DND-41 (cell line): Measurements from ENCODE around the gene OSBP2.

Experiments
- ATAC-seq: fragments of 200-7000 bp; cut with Tn5 transposase; 3 replicates; pipeline ENCODE4 v1.9.1; 2021; ENCODE audit warnings: low read depth; ENCODE audit not compliant: insufficient read depth
- DNase-seq: peaks from one replicate; pipeline ENCODE4 v3.0.0-alpha.2; 2020
- H2AFZ ChIP-seq: 2 replicates; pipeline ENCODE4 v1.6.0; 2012; ENCODE audit warnings: low read depth, low read length
- H3K27ac ChIP-seq: 2 replicates; pipeline ENCODE4 v1.5.1; 2012; ENCODE audit warnings: low read length, inconsistent platforms
- H3K27me3 ChIP-seq: fragments of 200-600 bp; sonication (generic); 2 replicates; pipeline ENCODE4 v1.6.0; 2012; ENCODE audit warnings: low read length, mild to moderate bottlenecking, inconsistent platforms; ENCODE audit not compliant: insufficient read depth, poor library complexity
- H3K36me3 ChIP-seq: 2 replicates; pipeline ENCODE4 v1.5.1; 2012; ENCODE audit warnings: low read length, inconsistent platforms; ENCODE audit not compliant: insufficient read depth
- H3K4me1 ChIP-seq: 2 replicates; pipeline ENCODE4 v1.5.1; 2012; ENCODE audit warnings: mild to moderate bottlenecking, low read length; ENCODE audit not compliant: insufficient read depth
- H3K4me2 ChIP-seq: 2 replicates; pipeline ENCODE4 v1.6.0; 2012; ENCODE audit warnings: mild to moderate bottlenecking, moderate library complexity, low read length, inconsistent platforms; ENCODE audit not compliant: insufficient read depth
- H3K4me3 ChIP-seq, 2 experiments: fragments of 200-600 bp in 1 of 2; shearing (Covaris generic) in 1 of 2; 2 replicates each; pipeline ENCODE4 v1.5.1; 2012 to 2016; ENCODE audit warnings: inconsistent platforms in 2 of 2, low read length in 2 of 2, mild to moderate bottlenecking in 2 of 2, low read depth in 1 of 2, moderate library complexity in 1 of 2
- H3K79me2 ChIP-seq: 2 replicates; pipeline ENCODE4 v1.6.0; 2012; ENCODE audit warnings: low read length, inconsistent platforms; ENCODE audit not compliant: insufficient read depth
- H3K9ac ChIP-seq: 2 replicates; pipeline ENCODE4 v1.6.0; 2012; ENCODE audit warnings: low read depth, mild to moderate bottlenecking, inconsistent platforms, low read length, moderate library complexity
- H3K9me3 ChIP-seq: 2 replicates; pipeline ENCODE4 v1.5.1; 2012; ENCODE audit warnings: low read length, moderate library complexity, mild to moderate bottlenecking, inconsistent platforms; ENCODE audit not compliant: insufficient read depth, severe bottlenecking
- H4K20me1 ChIP-seq: 2 replicates; pipeline ENCODE4 v1.6.0; 2012; ENCODE audit warnings: low read length; ENCODE audit not compliant: insufficient read depth
- EZH2 ChIP-seq: IDR thresholded peaks from 3 replicates; pipeline ENCODE4 v1.6.1; 2012; ENCODE audit warnings: borderline replicate concordance, low read depth, mild to moderate bottlenecking, moderate library complexity, low read length, inconsistent platforms; ENCODE audit not compliant: severe bottlenecking
- TF ChIP-seq, protein P1 (sequence below): IDR thresholded peaks from 2 replicates; pipeline ENCODE4 v1.5.1; 2012; ENCODE audit warnings: borderline replicate concordance, low read length, moderate library complexity, mild to moderate bottlenecking; ENCODE audit not compliant: poor library complexity, severe bottlenecking; ENCODE audit errors: extremely low read depth

OSBP2 gene

GRCh38 chr22:30752771-30753170 is 58.1 kb downstream of the OSBP2 start:
- ATAC-seq: no peak
- no peaks in the 10 kb centered on the region for H3K36me3 ChIP-seq
- H3K79me2 ChIP-seq: no peaks in the 10 kb centered on the region
- H3K4me2 ChIP-seq: no peak overlapping the region
- no peak overlapping the region for H3K4me3 ChIP-seq
- H4K20me1 ChIP-seq: no peaks in the 10 kb centered on the region; the same call in 1 of the 2 replicates
- H3K27ac ChIP-seq: no peak overlapping the region
- no peak for DNase-seq
- TF ChIP-seq, protein P1, sequence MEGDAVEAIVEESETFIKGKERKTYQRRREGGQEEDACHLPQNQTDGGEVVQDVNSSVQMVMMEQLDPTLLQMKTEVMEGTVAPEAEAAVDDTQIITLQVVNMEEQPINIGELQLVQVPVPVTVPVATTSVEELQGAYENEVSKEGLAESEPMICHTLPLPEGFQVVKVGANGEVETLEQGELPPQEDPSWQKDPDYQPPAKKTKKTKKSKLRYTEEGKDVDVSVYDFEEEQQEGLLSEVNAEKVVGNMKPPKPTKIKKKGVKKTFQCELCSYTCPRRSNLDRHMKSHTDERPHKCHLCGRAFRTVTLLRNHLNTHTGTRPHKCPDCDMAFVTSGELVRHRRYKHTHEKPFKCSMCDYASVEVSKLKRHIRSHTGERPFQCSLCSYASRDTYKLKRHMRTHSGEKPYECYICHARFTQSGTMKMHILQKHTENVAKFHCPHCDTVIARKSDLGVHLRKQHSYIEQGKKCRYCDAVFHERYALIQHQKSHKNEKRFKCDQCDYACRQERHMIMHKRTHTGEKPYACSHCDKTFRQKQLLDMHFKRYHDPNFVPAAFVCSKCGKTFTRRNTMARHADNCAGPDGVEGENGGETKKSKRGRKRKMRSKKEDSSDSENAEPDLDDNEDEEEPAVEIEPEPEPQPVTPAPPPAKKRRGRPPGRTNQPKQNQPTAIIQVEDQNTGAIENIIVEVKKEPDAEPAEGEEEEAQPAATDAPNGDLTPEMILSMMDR: no peak
- TF ChIP-seq EZH2: no peak
- H3K4me1 ChIP-seq: no peaks in the 10 kb centered on the region
- peaks cover 6% of the 10 kb centered on the region for H3K27me3 ChIP-seq
- no peak overlapping the region for H2AFZ ChIP-seq
- H3K9me3 ChIP-seq: no peaks in the 10 kb centered on the region
- H3K9ac ChIP-seq: no peak overlapping the region

DNA sequence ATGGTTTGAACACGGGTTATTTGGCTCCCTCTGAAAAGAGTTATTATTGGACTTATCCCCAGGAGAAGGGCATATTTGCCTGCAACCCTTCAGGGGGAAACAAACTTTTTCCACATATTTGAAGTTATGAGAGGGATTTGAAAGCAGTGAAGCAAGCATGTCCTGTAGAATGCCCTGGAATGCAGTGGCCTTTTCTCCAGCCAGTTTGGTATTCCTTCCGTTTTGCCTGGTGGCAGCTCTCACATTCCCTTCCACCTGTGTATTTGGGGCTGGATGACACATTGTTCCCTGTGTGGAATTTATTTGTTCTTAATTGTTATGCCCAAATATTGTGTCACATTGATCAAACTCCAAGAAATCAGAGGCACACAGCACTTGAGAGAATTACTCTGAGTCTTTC is 59.0 kb downstream of the OSBP2 start:
- no peaks in the 10 kb centered on the region for H3K4me1 ChIP-seq
- TF ChIP-seq, protein P1: no peak
- TF ChIP-seq EZH2: no peak
- ATAC-seq (no peak), DNase-seq (no peak)
- H2AFZ ChIP-seq: no peak overlapping the region
- peaks cover 6% of the 10 kb centered on the region for H3K27me3 ChIP-seq
- H3K36me3 ChIP-seq: no peaks in the 10 kb centered on the region
- no peak overlapping the region for H3K4me3 ChIP-seq
- no peaks in the 10 kb centered on the region; the same call in 1 of the 2 replicates for H4K20me1 ChIP-seq
- no peak overlapping the region for H3K9ac ChIP-seq
- H3K9me3 ChIP-seq: no peaks in the 10 kb centered on the region
- H3K4me2 ChIP-seq: no peak overlapping the region
- H3K79me2 ChIP-seq: no peaks in the 10 kb centered on the region
- H3K27ac ChIP-seq: no peak overlapping the region

- H3K27ac ChIP-seq: no peak overlapping the region
- no peak overlapping the region for H2AFZ ChIP-seq
- no peak overlapping the region for H3K9ac ChIP-seq
- DNase-seq: no peak
- no peaks in the 10 kb centered on the region for H3K79me2 ChIP-seq
- H3K27me3 ChIP-seq: peaks cover 6% of the 10 kb centered on the region
- no peak overlapping the region for H3K4me2 ChIP-seq
- TF ChIP-seq EZH2: no peak
- TF ChIP-seq, protein P1: no peak
- H3K9me3 ChIP-seq: no peaks in the 10 kb centered on the region
- H3K4me3 ChIP-seq: no peak overlapping the region
- no peaks in the 10 kb centered on the region; the same call in 1 of the 2 replicates for H4K20me1 ChIP-seq
- no peaks in the 10 kb centered on the region for H3K4me1 ChIP-seq
- no peak for ATAC-seq
- no peaks in the 10 kb centered on the region for H3K36me3 ChIP-seq
Observed at GRCh38 chr22:30754521-30754920, 59.8 kb downstream of the OSBP2 start.
